T-helper 1 cell treated with Interleukin-12 subunit alpha and Interleukin-12 subunit beta and Interleukin-4 antibody, amounts not matched to agents 30 μg/mL and 1 μg/mL, for 36 hours (primary cell): Measurements from ENCODE around the gene HSPB8.

Source experiments
- H3K27ac Mint-ChIP-seq: one replicate; pipeline ENCODE4 v1.8.0; 2021; ENCODE audit warnings: mild to moderate bottlenecking, mixed read lengths
- H3K27me3 Mint-ChIP-seq: one replicate; pipeline ENCODE4 v1.8.0; 2021; ENCODE audit warnings: low read depth, mixed read lengths
- H3K36me3 Mint-ChIP-seq: one replicate; pipeline ENCODE4 v1.8.0; 2021; ENCODE audit warnings: low read depth, mixed read lengths
- H3K4me1 Mint-ChIP-seq: one replicate; pipeline ENCODE4 v1.8.0; 2021; ENCODE audit warnings: low read depth, mixed read lengths
- H3K4me3 Mint-ChIP-seq: one replicate; pipeline ENCODE4 v1.8.0; 2021; ENCODE audit warnings: mild to moderate bottlenecking, moderate library complexity, mixed read lengths
- H3K9me3 Mint-ChIP-seq: one replicate; pipeline ENCODE4 v1.8.0; 2021; ENCODE audit warnings: mixed read lengths

HSPB8 gene

GRCh38 chr12:119156401-119157044 is 22.2 kb upstream of the HSPB8 start:
- Mint-ChIP-seq H3K4me3 (no peak overlapping the region), H3K27ac (no peak overlapping the region), H3K27me3 (no peaks in the 10 kb centered on the region), H3K9me3 (peaks cover 13% of the 10 kb centered on the region), H3K36me3 (no peaks in the 10 kb centered on the region), H3K4me1 (peaks cover 5% of the 10 kb centered on the region)

GRCh38 chr12:119157528-119157927 is 21.2 kb upstream of the HSPB8 start:
- Mint-ChIP-seq H3K4me1 (peaks cover 5% of the 10 kb centered on the region), H3K9me3 (peaks cover 11% of the 10 kb centered on the region), H3K27ac (no peak overlapping the region), H3K27me3 (no peaks in the 10 kb centered on the region), H3K36me3 (no peaks in the 10 kb centered on the region), H3K4me3 (no peak overlapping the region)

- no peaks in the 10 kb centered on the region for H3K27me3 Mint-ChIP-seq
- H3K4me3 Mint-ChIP-seq: no peak overlapping the region
- H3K27ac Mint-ChIP-seq: no peak overlapping the region
- H3K4me1 Mint-ChIP-seq: peaks cover 5% of the 10 kb centered on the region
- H3K36me3 Mint-ChIP-seq: no peaks in the 10 kb centered on the region
- peaks cover 10% of the 10 kb centered on the region for H3K9me3 Mint-ChIP-seq
Measured at GRCh38 chr12:119157978-119158377, 20.8 kb upstream of the HSPB8 start.

GRCh38 chr12:119158402-119158801 is 20.3 kb upstream of the HSPB8 start:
- no peaks in the 10 kb centered on the region for H3K36me3 Mint-ChIP-seq
- no peak overlapping the region for H3K27ac Mint-ChIP-seq
- no peaks in the 10 kb centered on the region for H3K27me3 Mint-ChIP-seq
- H3K9me3 Mint-ChIP-seq: peaks cover 10% of the 10 kb centered on the region
- H3K4me1 Mint-ChIP-seq: peaks cover 5% of the 10 kb centered on the region
- no peak overlapping the region for H3K4me3 Mint-ChIP-seq

GRCh38 chr12:119159844-119160243 is 18.9 kb upstream of the HSPB8 start:
- Mint-ChIP-seq H3K4me3 (no peak overlapping the region), H3K4me1 (no peaks in the 10 kb centered on the region), H3K27me3 (no peaks in the 10 kb centered on the region), H3K27ac (no peak overlapping the region), H3K36me3 (no peaks in the 10 kb centered on the region), H3K9me3 (peaks cover 3% of the 10 kb centered on the region)

GRCh38 chr12:119167902-119168301 is 10.8 kb upstream of the HSPB8 start:
- Mint-ChIP-seq H3K36me3 (no peaks in the 10 kb centered on the region), H3K27ac (no peak overlapping the region), H3K9me3 (no peaks in the 10 kb centered on the region), H3K27me3 (no peaks in the 10 kb centered on the region), H3K4me1 (no peaks in the 10 kb centered on the region), H3K4me3 (no peak overlapping the region)

GRCh38 chr12:119168721-119169120 is 10.0 kb upstream of the HSPB8 start:
- no peaks in the 10 kb centered on the region for H3K36me3 Mint-ChIP-seq
- H3K4me3 Mint-ChIP-seq: no peak overlapping the region
- no peaks in the 10 kb centered on the region for H3K9me3 Mint-ChIP-seq
- no peaks in the 10 kb centered on the region for H3K4me1 Mint-ChIP-seq
- H3K27ac Mint-ChIP-seq: no peak overlapping the region
- H3K27me3 Mint-ChIP-seq: no peaks in the 10 kb centered on the region

GRCh38 chr12:119169150-119169549 is 9.6 kb upstream of the HSPB8 start:
- Mint-ChIP-seq H3K4me1 (no peaks in the 10 kb centered on the region), H3K27ac (no peak overlapping the region), H3K36me3 (no peaks in the 10 kb centered on the region), H3K9me3 (no peaks in the 10 kb centered on the region), H3K27me3 (no peaks in the 10 kb centered on the region), H3K4me3 (no peak overlapping the region)

GRCh38 chr12:119171291-119171690 is 7.4 kb upstream of the HSPB8 start:
- no peaks in the 10 kb centered on the region for H3K36me3 Mint-ChIP-seq
- H3K27ac Mint-ChIP-seq: no peak overlapping the region
- H3K9me3 Mint-ChIP-seq: no peaks in the 10 kb centered on the region
- H3K27me3 Mint-ChIP-seq: no peaks in the 10 kb centered on the region
- H3K4me1 Mint-ChIP-seq: no peaks in the 10 kb centered on the region
- H3K4me3 Mint-ChIP-seq: no peak overlapping the region

GRCh38 chr12:119171691-119172425 is 6.9 kb upstream of the HSPB8 start:
- no peaks in the 10 kb centered on the region for H3K9me3 Mint-ChIP-seq
- H3K27me3 Mint-ChIP-seq: no peaks in the 10 kb centered on the region
- H3K4me3 Mint-ChIP-seq: no peak overlapping the region
- no peaks in the 10 kb centered on the region for H3K4me1 Mint-ChIP-seq
- H3K36me3 Mint-ChIP-seq: no peaks in the 10 kb centered on the region
- no peak overlapping the region for H3K27ac Mint-ChIP-seq

GRCh38 chr12:119175081-119175480 is 3.6 kb upstream of the HSPB8 start:
- Mint-ChIP-seq H3K27me3 (peaks cover 5% of the 10 kb centered on the region), H3K4me1 (no peaks in the 10 kb centered on the region), H3K9me3 (no peaks in the 10 kb centered on the region), H3K4me3 (no peak overlapping the region), H3K36me3 (no peaks in the 10 kb centered on the region), H3K27ac (no peak overlapping the region)

- Mint-ChIP-seq H3K27me3 (peaks cover 5% of the 10 kb centered on the region), H3K4me3 (no peak overlapping the region), H3K36me3 (no peaks in the 10 kb centered on the region), H3K27ac (no peak overlapping the region), H3K4me1 (no peaks in the 10 kb centered on the region), H3K9me3 (no peaks in the 10 kb centered on the region)
Measured at GRCh38 chr12:119176267-119177055, 2.3 kb upstream of the HSPB8 start.

GRCh38 chr12:119177056-119177325 is 1.7 kb upstream of the HSPB8 start:
- Mint-ChIP-seq H3K36me3 (no peaks in the 10 kb centered on the region), H3K4me3 (no peak overlapping the region), H3K4me1 (no peaks in the 10 kb centered on the region), H3K27me3 (peaks cover 5% of the 10 kb centered on the region), H3K9me3 (no peaks in the 10 kb centered on the region), H3K27ac (no peak overlapping the region)

- H3K9me3 Mint-ChIP-seq: no peaks in the 10 kb centered on the region
- H3K27ac Mint-ChIP-seq: no peak overlapping the region
- H3K36me3 Mint-ChIP-seq: no peaks in the 10 kb centered on the region
- H3K4me1 Mint-ChIP-seq: no peaks in the 10 kb centered on the region
- H3K4me3 Mint-ChIP-seq: no peak overlapping the region
- peaks cover 5% of the 10 kb centered on the region for H3K27me3 Mint-ChIP-seq
Measured at GRCh38 chr12:119177724-119178380, 879 bp upstream of the HSPB8 start.
